Caco-2 (cell line): Measurements from ENCODE around the gene BPTF. TPM values are rescaled to one million over a fixed set of nuclear protein-coding genes. Genes with fewer than 3 reads are reported as not detected.
A peak's percentile ranks its signal among the peaks of the same experiment; 100 is the strongest.

Source experiments
- BruUV-seq: library from RNA; stranded (reverse); fragments of 400-500 nt; replicated peaks from 2 replicates; lab custom pipeline; 2021; lab: Mats Ljungman, UMichigan
- CTCF ChIA-PET: fragments of 300-600 bp; sonication (Branson Sonifier 250); formaldehyde crosslinking; loops from one replicate; lab custom pipeline; 2022; ENCODE audit warnings: antibody characterized with exemption; lab: Charles Lee
- POLR2A ChIA-PET: fragments of 300-600 bp; sonication (Branson Sonifier 250); formaldehyde crosslinking; loops from one replicate; lab custom pipeline; 2022; ENCODE audit warnings: antibody characterized with exemption; lab: Charles Lee
- DNase-seq, 2 experiments: peaks; one replicate each; pipeline versions ENCODE4 v3.0.0 to v3.0.0-alpha.2; 2020 to 2022
- H3K27me3 ChIP-seq: replicated peaks from 2 replicates; pipeline ENCODE4 v1.6.0; 2011; ENCODE audit warnings: low read length; ENCODE audit not compliant: control insufficient read depth, insufficient read depth
- H3K36me3 ChIP-seq: 2 replicates; pipeline ENCODE4 v1.5.1; 2011; ENCODE audit warnings: low read length; ENCODE audit not compliant: control insufficient read depth, insufficient read depth
- H3K4me1 ChIP-seq: fragments of 250-450 bp; sonication (Bioruptor Pico); 2 replicates; pipeline ENCODE4 v1.5.1; 2020; ENCODE audit warnings: mild to moderate bottlenecking
- H3K4me3 ChIP-seq: 2 replicates; pipeline ENCODE4 v1.5.1; 2011; ENCODE audit warnings: low read depth, mild to moderate bottlenecking, control low read depth, low read length
- H3K9me3 ChIP-seq: fragments of 250-450 bp; sonication (Bioruptor Pico); 2 replicates; pipeline ENCODE4 v1.5.1; 2020; ENCODE audit warnings: mild to moderate bottlenecking, moderate library complexity
- H3K27ac Mint-ChIP-seq: one replicate; pipeline ENCODE4 v1.8.0; 2022; ENCODE audit warnings: mixed read lengths; ENCODE audit not compliant: unreplicated experiment
- H3K27me3 Mint-ChIP-seq: one replicate; pipeline ENCODE4 v1.8.0; 2022; ENCODE audit warnings: mixed read lengths; ENCODE audit not compliant: insufficient read depth, unreplicated experiment
- H3K36me3 Mint-ChIP-seq: one replicate; pipeline ENCODE4 v1.8.0; 2022; ENCODE audit warnings: mild to moderate bottlenecking, mixed read lengths; ENCODE audit not compliant: insufficient read depth, unreplicated experiment
- H3K4me1 Mint-ChIP-seq: one replicate; pipeline ENCODE4 v1.8.0; 2022; ENCODE audit warnings: low read depth, mixed read lengths; ENCODE audit not compliant: unreplicated experiment
- H3K4me3 Mint-ChIP-seq: one replicate; pipeline ENCODE4 v1.8.0; 2022; ENCODE audit warnings: mild to moderate bottlenecking, moderate library complexity, mixed read lengths; ENCODE audit not compliant: unreplicated experiment
- H3K9me3 Mint-ChIP-seq: one replicate; pipeline ENCODE4 v1.8.0; 2022; ENCODE audit warnings: mixed read lengths; ENCODE audit not compliant: unreplicated experiment
- CTCF ChIP-seq, 2 experiments: fragments of 200-600 bp in 1 of 2; IDR thresholded peaks; 1 replicate in 1 of 2; 2 replicates in 1 of 2; pipeline versions ENCODE4 v1.5.1 to v1.8.0; 2011 to 2022; ENCODE audit warnings: antibody characterized with exemption in 1 of 2, control low read depth in 1 of 2, inconsistent platforms in 1 of 2, low read depth in 1 of 2, low read length in 1 of 2, mild to moderate bottlenecking in 1 of 2, moderate library complexity in 1 of 2; ENCODE audit not compliant: insufficient read depth in 1 of 2, severe bottlenecking in 1 of 2, unreplicated experiment in 1 of 2
- intact Hi-C: fragments of 100-400 bp; cut with micrococcal nuclease; formaldehyde crosslinking; loops from one replicate; pipeline ENCODE4 v1.10.0; 2022; ENCODE audit not compliant: unreplicated experiment
- total RNA-seq: library from RNA; stranded (reverse); gene quantifications from 2 replicates; pipeline ENCODE4 v1.2.3, GENCODE V29; 2022

The BPTF gene
- total RNA-seq, 1 experiment from 2014 or later = 101 TPM

GRCh38 chr17:68006797-68007196, 181.5 kb downstream of the BPTF start:
- TF ChIP-seq CTCF (IDR thresholded peaks at IDR 0.05; ENCODE audit: insufficient read depth in 1 of 2, low read depth in 1 of 2, low read length in 1 of 2, severe bottlenecking in 1 of 2, unreplicated experiment in 1 of 2) = no peak
- H3K27me3 ChIP-seq = no peaks in the 10 kb centered on the region
- Mint-ChIP-seq H3K4me3 (no peak overlapping the region), H3K27ac (no peak overlapping the region), H3K4me1 (peaks cover 6% of the 10 kb centered on the region), H3K36me3 (no peaks in the 10 kb centered on the region), H3K9me3 (no peaks in the 10 kb centered on the region), H3K27me3 (no peaks in the 10 kb centered on the region)
- no peaks in the 10 kb centered on the region for H3K9me3 ChIP-seq
- POLR2A ChIA-PET = interaction anchor here (1.0 kb wide), 1 partner anchor 14 kb away, joined by 3 read pairs; no protein-coding TSS in a partner anchor
- no peaks in the 10 kb centered on the region for H3K4me1 ChIP-seq
- intact Hi-C loops = no loop called here
- no TSS peak for BruUV-seq
- no peaks in the 10 kb centered on the region for H3K36me3 ChIP-seq
- no peak for DNase-seq
- CTCF ChIA-PET = no interaction called here
- no peak overlapping the region for H3K4me3 ChIP-seq

- Histone ChIP-seq H3K36me3 (no peaks in the 10 kb centered on the region), H3K9me3 (no peaks in the 10 kb centered on the region), H3K27me3 (no peaks in the 10 kb centered on the region), H3K4me3 (no peak overlapping the region), H3K4me1 (no peaks in the 10 kb centered on the region)
- CTCF ChIA-PET = no interaction called here
- Mint-ChIP-seq H3K36me3 (no peaks in the 10 kb centered on the region), H3K27ac (peak overlapping the region; percentile 51), H3K9me3 (no peaks in the 10 kb centered on the region), H3K4me1 (peaks cover 6% of the 10 kb centered on the region), H3K27me3 (no peaks in the 10 kb centered on the region), H3K4me3 (no peak overlapping the region)
- intact Hi-C loops = no loop called here
- peak in 1 of 2 experiments; percentile 63 for DNase-seq
- peak; percentile 53 to 68 for TF ChIP-seq CTCF (IDR thresholded peaks at IDR 0.05; ENCODE audit: insufficient read depth in 1 of 2, low read depth in 1 of 2, low read length in 1 of 2, severe bottlenecking in 1 of 2, unreplicated experiment in 1 of 2)
- POLR2A ChIA-PET = no interaction called here
- BruUV-seq = no TSS peak
Observed at GRCh38 chr17:68011199-68011665, 185.9 kb downstream of the BPTF start.

GRCh38 chr17:68013385-68013784, 188.1 kb downstream of the BPTF start:
- intact Hi-C loops = no loop called here
- Mint-ChIP-seq H3K9me3 (no peaks in the 10 kb centered on the region), H3K36me3 (no peaks in the 10 kb centered on the region), H3K4me3 (no peak overlapping the region), H3K27ac (no peak overlapping the region), H3K4me1 (peaks cover 6% of the 10 kb centered on the region), H3K27me3 (no peaks in the 10 kb centered on the region)
- H3K4me1 ChIP-seq = no peaks in the 10 kb centered on the region
- no peak for DNase-seq
- no peaks in the 10 kb centered on the region for H3K9me3 ChIP-seq
- no peaks in the 10 kb centered on the region for H3K36me3 ChIP-seq
- ChIA-PET CTCF (interaction anchor here (0.6 kb wide), 1 partner anchor 316 kb away, joined by 3 read pairs; no protein-coding TSS in a partner anchor), POLR2A (no interaction called here)
- no peak overlapping the region for H3K4me3 ChIP-seq
- no peak for TF ChIP-seq CTCF (IDR thresholded peaks at IDR 0.05; ENCODE audit: insufficient read depth in 1 of 2, low read depth in 1 of 2, low read length in 1 of 2, severe bottlenecking in 1 of 2, unreplicated experiment in 1 of 2)
- H3K27me3 ChIP-seq = no peaks in the 10 kb centered on the region
- BruUV-seq = no TSS peak
